OCI-M1 (cell line): ENCODE measurements around the gene TAS2R42.

Experiments used
- DNase-seq: peaks from one replicate; lab custom pipeline; 2025; lab: John Stamatoyannopoulos, UW

TAS2R42 gene

GRCh38 chr12:11186837-11187236, at the start of gene TAS2R42:
Gene TAS2R42 (minus strand): TSS chr12:11186937. CDS start chr12:11186937, 0 bp downstream.
- DNase-seq, result no peak

GRCh38 chr12:11233532-11233931, 46.8 kb upstream of the TAS2R42 start:
- no peak for DNase-seq

- peak; percentile 75 for DNase-seq
These were observed 41.7 kb upstream of the TAS2R42 start for GRCh38 chr12:11228296-11228879.

GRCh38 chr12:11227373-11227772, 40.6 kb upstream of the TAS2R42 start:
- DNase-seq, result no peak

- no peak for DNase-seq
These were observed 22.4 kb upstream of the TAS2R42 start for GRCh38 chr12:11209113-11209512.

GRCh38 chr12:11204173-11204572, 17.4 kb upstream of the TAS2R42 start:
- DNase-seq, result no peak

- no peak for DNase-seq
These were observed 16.1 kb upstream of the TAS2R42 start for GRCh38 chr12:11202811-11203210.

GRCh38 chr12:11183011-11183410, 3.7 kb downstream of the TAS2R42 start:
- no peak for DNase-seq

- DNase-seq, result no peak
These were observed 4.2 kb downstream of the TAS2R42 start for GRCh38 chr12:11182529-11182928.

GRCh38 chr12:11178250-11178649, 8.5 kb downstream of the TAS2R42 start:
- no peak for DNase-seq

GRCh38 chr12:11174022-11174421, 12.7 kb downstream of the TAS2R42 start:
- peak; percentile 72 for DNase-seq

GRCh38 chr12:11171969-11172675, 14.6 kb downstream of the TAS2R42 start:
- peak; percentile 55 for DNase-seq

- DNase-seq, result peak; percentile 96
These were observed 15.4 kb downstream of the TAS2R42 start, which contains the start of gene SMIM10L1 for GRCh38 chr12:11171145-11171968. Gene SMIM10L1 (plus strand): TSS chr12:11171194. CDS start chr12:11171357, 163 bp downstream.

GRCh38 chr12:11170810-11171144, 16.0 kb downstream of the TAS2R42 start:
- no peak for DNase-seq

GRCh38 chr12:11166300-11166699, 20.4 kb downstream of the TAS2R42 start:
- DNase-seq, result no peak

- no peak for DNase-seq
These were observed 22.4 kb downstream of the TAS2R42 start for GRCh38 chr12:11164384-11164783.

GRCh38 chr12:11162502-11162901, 24.2 kb downstream of the TAS2R42 start:
- DNase-seq, result no peak

- DNase-seq, result no peak
These were observed 27.8 kb downstream of the TAS2R42 start for GRCh38 chr12:11158885-11159444.

GRCh38 chr12:11154400-11154925, 32.3 kb downstream of the TAS2R42 start:
- no peak for DNase-seq

GRCh38 chr12:11152725-11153124, 34.0 kb downstream of the TAS2R42 start:
- no peak for DNase-seq

GRCh38 chr12:11150832-11151231, 35.9 kb downstream of the TAS2R42 start:
- DNase-seq, result no peak

GRCh38 chr12:11147420-11147819, 39.3 kb downstream of the TAS2R42 start:
- no peak for DNase-seq
